Loucy (cell line): ENCODE results near the gene TAF1L.

Source experiments
- CTCF ChIP-seq: fragments of 200-600 bp; sonication (generic); conservative IDR thresholded peaks from 2 replicates; pipeline ENCODE4 v1.5.1; 2014; ENCODE audit warnings: mild to moderate bottlenecking, antibody characterized with exemption, low read length
- EZH2phosphoT487 ChIP-seq: fragments of 200-600 bp; IDR thresholded peaks from 2 replicates; pipeline ENCODE4 v1.6.1; 2018; ENCODE audit warnings: antibody characterized with exemption, mild to moderate bottlenecking, moderate library complexity, borderline replicate concordance

GRCh38 chr9:32627394-32627954 is 8.0 kb downstream of the TAF1L start:
- TF ChIP-seq CTCF (no peak), EZH2phosphoT487 (no peak)
